Measurements from ENCODE around the gene HOXC13. TPM values are rescaled to one million over a fixed set of nuclear protein-coding genes. Genes with fewer than 3 reads are reported as not detected.

HOXC13 gene
- total RNA-seq, 3 donors from 2014 or later (not counting 1 experiment from before 2014, with no cell fraction given) = not detected

GRCh38 chr12:53941187-53941586 lies 2.6 kb downstream of the HOXC13 start:
- Mint-ChIP-seq H3K9me3 (no peaks in the 10 kb centered on the region), H3K27me3 (ENCODE audit: low read depth in 2 of 2) (peaks cover 82 to 83% of the 10 kb centered on the region in 2 donors), H3K36me3 (no peaks in the 10 kb centered on the region), H3K27ac (no peak overlapping the region), H3K4me3 (no peak overlapping the region), H3K4me1 (peaks cover 4 to 5% of the 10 kb centered on the region in 2 donors)
- no peak for DNase-seq
- no peaks in the 10 kb centered on the region for H3K36me3 ChIP-seq (ENCODE audit: control insufficient read depth, insufficient read depth, low read length)
- ATAC-seq = no peak
- no peaks in the 10 kb centered on the region for H3K9me3 ChIP-seq (ENCODE audit: control insufficient read depth, insufficient read depth, low read length)
- H3K27me3 ChIP-seq (ENCODE audit: control insufficient read depth, insufficient read depth, low read length) = peaks cover 80% of the 10 kb centered on the region
- H3K27ac ChIP-seq (ENCODE audit: low read length) = no peak overlapping the region
- intact Hi-C loops (cut with micrococcal nuclease) = no loop called here
- peaks cover 8% of the 10 kb centered on the region for H3K4me1 ChIP-seq (ENCODE audit: control insufficient read depth, insufficient read depth, low read length)
- no peak for TF ChIP-seq CTCF (IDR thresholded peaks at IDR 0.05)
- H3K4me3 ChIP-seq (ENCODE audit: low read length) = no peak overlapping the region

GRCh38 chr12:53941750-53942149 lies 3.1 kb downstream of the HOXC13 start:
- intact Hi-C loops (cut with micrococcal nuclease) = no loop called here
- TF ChIP-seq CTCF (IDR thresholded peaks at IDR 0.05) = no peak
- peaks cover 4 to 5% of the 10 kb centered on the region in 2 donors for H3K4me1 Mint-ChIP-seq
- Histone ChIP-seq H3K27ac (ENCODE audit: low read length) (no peak overlapping the region), H3K4me3 (ENCODE audit: low read length) (no peak overlapping the region), H3K9me3 (ENCODE audit: control insufficient read depth, insufficient read depth, low read length) (no peaks in the 10 kb centered on the region), H3K27me3 (ENCODE audit: control insufficient read depth, insufficient read depth, low read length) (peaks cover 80% of the 10 kb centered on the region), H3K4me1 (ENCODE audit: control insufficient read depth, insufficient read depth, low read length) (peaks cover 8% of the 10 kb centered on the region), H3K36me3 (ENCODE audit: control insufficient read depth, insufficient read depth, low read length) (no peaks in the 10 kb centered on the region)
- H3K4me3 Mint-ChIP-seq = no peak overlapping the region
- DNase-seq (no peak), ATAC-seq (no peak)
- 46% methylated on average over 1 of the region's 5 CpGs for WGBS (ENCODE audit: insufficient coverage)
- H3K36me3 Mint-ChIP-seq = no peaks in the 10 kb centered on the region
- peaks cover 83 to 84% of the 10 kb centered on the region in 2 donors for H3K27me3 Mint-ChIP-seq (ENCODE audit: low read depth in 2 of 2)
- H3K27ac Mint-ChIP-seq = no peak overlapping the region
- H3K9me3 Mint-ChIP-seq = no peaks in the 10 kb centered on the region

GRCh38 chr12:53942467-53942997 lies 3.9 kb downstream of the HOXC13 start:
- DNase-seq (no peak), ATAC-seq (no peak)
- TF ChIP-seq CTCF (IDR thresholded peaks at IDR 0.05) = no peak
- peaks cover 78% of the 10 kb centered on the region for H3K27me3 ChIP-seq (ENCODE audit: control insufficient read depth, insufficient read depth, low read length)
- peaks cover 76 to 80% of the 10 kb centered on the region in 2 donors for H3K27me3 Mint-ChIP-seq (ENCODE audit: low read depth in 2 of 2)
- 40% methylated on average over 1 of the region's 2 CpGs for WGBS (ENCODE audit: insufficient coverage)
- intact Hi-C loops (cut with micrococcal nuclease) = no loop called here
- H3K4me1 Mint-ChIP-seq = peaks cover 4 to 5% of the 10 kb centered on the region in 2 donors
- no peaks in the 10 kb centered on the region for H3K9me3 ChIP-seq (ENCODE audit: control insufficient read depth, insufficient read depth, low read length)
- H3K36me3 ChIP-seq (ENCODE audit: control insufficient read depth, insufficient read depth, low read length) = no peaks in the 10 kb centered on the region
- H3K4me1 ChIP-seq (ENCODE audit: control insufficient read depth, insufficient read depth, low read length) = peaks cover 8% of the 10 kb centered on the region
- no peak overlapping the region for H3K4me3 Mint-ChIP-seq
- H3K9me3 Mint-ChIP-seq = no peaks in the 10 kb centered on the region
- H3K36me3 Mint-ChIP-seq = no peaks in the 10 kb centered on the region
- no peak overlapping the region for H3K27ac Mint-ChIP-seq
- H3K4me3 ChIP-seq (ENCODE audit: low read length) = no peak overlapping the region
- no peak overlapping the region for H3K27ac ChIP-seq (ENCODE audit: low read length)

GRCh38 chr12:53944209-53944608 lies 5.6 kb downstream of the HOXC13 start:
- Mint-ChIP-seq H3K36me3 (no peaks in the 10 kb centered on the region), H3K27me3 (ENCODE audit: low read depth in 2 of 2) (peaks cover 78 to 90% of the 10 kb centered on the region in 2 donors), H3K9me3 (no peaks in the 10 kb centered on the region), H3K27ac (no peak overlapping the region), H3K4me3 (no peak overlapping the region), H3K4me1 (peaks cover 0 to 5% of the 10 kb centered on the region in 2 donors)
- Histone ChIP-seq H3K9me3 (ENCODE audit: control insufficient read depth, insufficient read depth, low read length) (no peaks in the 10 kb centered on the region), H3K27ac (ENCODE audit: low read length) (no peak overlapping the region), H3K4me1 (ENCODE audit: control insufficient read depth, insufficient read depth, low read length) (no peaks in the 10 kb centered on the region), H3K27me3 (ENCODE audit: control insufficient read depth, insufficient read depth, low read length) (peaks cover 72% of the 10 kb centered on the region), H3K4me3 (ENCODE audit: low read length) (no peak overlapping the region), H3K36me3 (ENCODE audit: control insufficient read depth, insufficient read depth, low read length) (no peaks in the 10 kb centered on the region)
- no peak for TF ChIP-seq CTCF (IDR thresholded peaks at IDR 0.05)
- 13% methylated on average over 4 of the region's 4 CpGs for WGBS (ENCODE audit: insufficient coverage)
- ATAC-seq (no peak), DNase-seq (no peak)
- intact Hi-C loops (cut with micrococcal nuclease) = no loop called here

All from natural killer cell (primary cell).